WTC11 (cell line): ENCODE measurements around the gene TCF7. TPM values are rescaled to one million over a fixed set of nuclear protein-coding genes. Genes with fewer than 3 reads are reported as not detected.

Experiments used
- ATAC-seq: fragments of 200-7000 bp; cut with Tn5 transposase; 2 replicates; pipeline ENCODE4 v1.10.0; 2021; ENCODE audit warnings: mild to moderate bottlenecking, moderate library complexity
- CTCF ChIA-PET: fragments of 300-600 bp; sonication (Branson Sonifier 250); formaldehyde crosslinking; loops from one replicate; lab custom pipeline; 2021; ENCODE audit warnings: antibody characterized with exemption; lab: Charles Lee
- POLR2A ChIA-PET: fragments of 350-600 bp; sonication (Branson Sonifier 250); formaldehyde crosslinking; loops from one replicate; lab custom pipeline; 2021; ENCODE audit warnings: antibody characterized with exemption; lab: Charles Lee
- DNase-seq: peaks from one replicate; pipeline ENCODE4 v3.0.0; 2021; ENCODE audit warnings: low spot score
- H3K27ac Mint-ChIP-seq: 2 replicates; pipeline ENCODE4 v1.8.0; 2021; ENCODE audit warnings: mixed read lengths
- H3K27me3 Mint-ChIP-seq: 2 replicates; pipeline ENCODE4 v1.8.0; 2021; ENCODE audit warnings: low read depth, mild to moderate bottlenecking, moderate library complexity, mixed read lengths
- H3K36me3 Mint-ChIP-seq: 2 replicates; pipeline ENCODE4 v1.8.0; 2021; ENCODE audit warnings: mixed read lengths
- H3K4me1 Mint-ChIP-seq: 2 replicates; pipeline ENCODE4 v1.8.0; 2022; ENCODE audit warnings: mixed read lengths
- H3K4me3 Mint-ChIP-seq: 2 replicates; pipeline ENCODE4 v1.8.0; 2021; ENCODE audit warnings: mild to moderate bottlenecking, moderate library complexity, mixed read lengths
- H3K9me3 Mint-ChIP-seq: 2 replicates; pipeline ENCODE4 v1.8.0; 2021; ENCODE audit warnings: mixed read lengths
- ARID4B ChIP-seq: sonication (generic); formaldehyde crosslinking; IDR thresholded peaks from 2 replicates; pipeline ENCODE4 v1.8.0; 2023; ENCODE audit warnings: missing genetic modification reagents, mild to moderate bottlenecking, borderline replicate concordance
- ATF1 ChIP-seq: sonication (generic); formaldehyde crosslinking; IDR thresholded peaks from 2 replicates; pipeline ENCODE4 v1.8.1; 2023; ENCODE audit warnings: mild to moderate bottlenecking, moderate library complexity, missing genetic modification reagents
- CREB1 ChIP-seq: sonication (generic); formaldehyde crosslinking; IDR thresholded peaks from 2 replicates; pipeline ENCODE4 v1.8.0; 2023; ENCODE audit warnings: mild to moderate bottlenecking, missing genetic modification reagents
- CTCF ChIP-seq: fragments of 200-600 bp; IDR thresholded peaks from 2 replicates; pipeline ENCODE4 v1.8.0; 2022; ENCODE audit warnings: antibody characterized with exemption
- ELF4 ChIP-seq: sonication (generic); formaldehyde crosslinking; IDR thresholded peaks from 2 replicates; pipeline ENCODE4 v1.8.1; 2022; ENCODE audit warnings: low read depth, mild to moderate bottlenecking, moderate library complexity, missing genetic modification reagents
- ESRRA ChIP-seq: sonication (generic); formaldehyde crosslinking; IDR thresholded peaks from 2 replicates; pipeline ENCODE4 v1.8.1; 2022; ENCODE audit warnings: mild to moderate bottlenecking, missing genetic modification reagents, borderline replicate concordance
- IRF2 ChIP-seq: sonication (generic); formaldehyde crosslinking; IDR thresholded peaks from 2 replicates; pipeline ENCODE4 v1.8.0; 2022; ENCODE audit warnings: low read depth, missing genetic modification reagents, borderline replicate concordance
- KAT7 ChIP-seq: sonication (generic); formaldehyde crosslinking; IDR thresholded peaks from 2 replicates; pipeline ENCODE4 v1.8.1; 2023; ENCODE audit warnings: missing genetic modification reagents, mild to moderate bottlenecking, borderline replicate concordance
- TEAD1 ChIP-seq: sonication (generic); formaldehyde crosslinking; IDR thresholded peaks from 2 replicates; pipeline ENCODE4 v1.8.0; 2022; ENCODE audit warnings: mild to moderate bottlenecking, missing genetic modification reagents
- TP53 ChIP-seq: sonication (generic); formaldehyde crosslinking; IDR thresholded peaks from 2 replicates; pipeline ENCODE4 v1.8.1; 2023; ENCODE audit warnings: mild to moderate bottlenecking, missing genetic modification reagents
- ZNF121 ChIP-seq: sonication (generic); formaldehyde crosslinking; IDR thresholded peaks from 2 replicates; pipeline ENCODE4 v1.8.0; 2023; ENCODE audit warnings: missing genetic modification reagents
- ZNF138 ChIP-seq: sonication (generic); formaldehyde crosslinking; conservative IDR thresholded peaks from 2 replicates; pipeline ENCODE4 v1.8.1; 2022; ENCODE audit warnings: mild to moderate bottlenecking, moderate library complexity, missing genetic modification reagents
- ZNF281 ChIP-seq: sonication (generic); formaldehyde crosslinking; IDR thresholded peaks from 2 replicates; pipeline ENCODE4 v1.8.0; 2023; ENCODE audit warnings: mild to moderate bottlenecking, missing genetic modification reagents
- ZNF396 ChIP-seq: fragments of 250-450 bp; sonication (Bioruptor Pico); IDR thresholded peaks from 2 replicates; pipeline ENCODE4 v1.8.0; 2021; ENCODE audit warnings: mild to moderate bottlenecking, moderate library complexity, borderline replicate concordance
- total RNA-seq: library from RNA; stranded (reverse); gene quantifications from 3 replicates; pipeline ENCODE4 v1.2.3, GENCODE V29; 2021
- TF ChIP-seq, protein P1 (sequence below): sonication (generic); formaldehyde crosslinking; IDR thresholded peaks from 2 replicates; pipeline ENCODE4 v1.8.0; 2023; ENCODE audit warnings: missing genetic modification reagents
- TF ChIP-seq, protein P2 (sequence below): sonication (generic); formaldehyde crosslinking; IDR thresholded peaks from 2 replicates; pipeline ENCODE4 v1.8.1; 2022; ENCODE audit warnings: low read depth, missing genetic modification reagents, borderline replicate concordance

TCF7 gene
- total RNA-seq, 1 experiment from 2014 or later = 11.3 TPM

GRCh38 chr5:134101686-134102439, 12.6 kb upstream of the TCF7 start:
- TF ChIP-seq ZNF121 = 0 out of 2 replicates have a peak, but pooled peaks have one; percentile 46
- no peak for TF ChIP-seq ZNF396 (CRISPR knock-in tag)
- peak; percentile 85 for TF ChIP-seq CTCF
- H3K4me1 Mint-ChIP-seq = peaks cover 48% of the 10 kb centered on the region

DNA sequence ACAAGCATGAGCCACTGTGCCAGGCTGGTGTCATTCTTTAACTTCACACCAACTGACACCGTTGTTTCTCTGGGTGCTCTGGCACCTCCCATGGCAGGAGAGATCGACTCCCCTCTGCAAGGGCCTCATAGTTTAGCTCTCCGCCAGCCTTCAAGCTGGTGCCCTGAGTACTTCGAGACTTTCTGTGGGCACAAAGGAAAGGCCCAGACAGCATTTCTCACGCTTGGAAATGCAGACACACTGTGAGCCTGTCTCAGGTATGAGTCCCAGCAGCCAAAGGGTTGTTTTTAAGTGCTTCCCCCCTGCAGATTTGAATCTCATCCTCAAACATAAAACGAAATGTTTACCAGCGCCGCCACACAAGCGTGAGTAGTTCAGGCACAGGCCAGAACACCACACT, 11.1 kb upstream of the TCF7 start:
- Mint-ChIP-seq H3K36me3 (no peaks in the 10 kb centered on the region), H3K4me3 (no peak overlapping the region), H3K27me3 (peaks cover 39% of the 10 kb centered on the region), H3K9me3 (no peaks in the 10 kb centered on the region), H3K4me1 (peaks cover 41% of the 10 kb centered on the region), H3K27ac (no peak overlapping the region)
- no peak for TF ChIP-seq CREB1
- TF ChIP-seq TP53 (CRISPR knock-in tag) = no peak
- TF ChIP-seq, protein P1, sequence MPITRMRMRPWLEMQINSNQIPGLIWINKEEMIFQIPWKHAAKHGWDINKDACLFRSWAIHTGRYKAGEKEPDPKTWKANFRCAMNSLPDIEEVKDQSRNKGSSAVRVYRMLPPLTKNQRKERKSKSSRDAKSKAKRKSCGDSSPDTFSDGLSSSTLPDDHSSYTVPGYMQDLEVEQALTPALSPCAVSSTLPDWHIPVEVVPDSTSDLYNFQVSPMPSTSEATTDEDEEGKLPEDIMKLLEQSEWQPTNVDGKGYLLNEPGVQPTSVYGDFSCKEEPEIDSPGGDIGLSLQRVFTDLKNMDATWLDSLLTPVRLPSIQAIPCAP (CRISPR knock-in tag) = no peak
- TF ChIP-seq IRF2 = no peak
- TF ChIP-seq ZNF281 (CRISPR knock-in tag) = no peak
- no peak for TF ChIP-seq ARID4B
- TF ChIP-seq ZNF138 (CRISPR knock-in tag) = no peak
- TF ChIP-seq TEAD1 = no peak
- TF ChIP-seq ESRRA (CRISPR knock-in tag) = no peak
- TF ChIP-seq ELF4 = no peak
- TF ChIP-seq, protein P2, sequence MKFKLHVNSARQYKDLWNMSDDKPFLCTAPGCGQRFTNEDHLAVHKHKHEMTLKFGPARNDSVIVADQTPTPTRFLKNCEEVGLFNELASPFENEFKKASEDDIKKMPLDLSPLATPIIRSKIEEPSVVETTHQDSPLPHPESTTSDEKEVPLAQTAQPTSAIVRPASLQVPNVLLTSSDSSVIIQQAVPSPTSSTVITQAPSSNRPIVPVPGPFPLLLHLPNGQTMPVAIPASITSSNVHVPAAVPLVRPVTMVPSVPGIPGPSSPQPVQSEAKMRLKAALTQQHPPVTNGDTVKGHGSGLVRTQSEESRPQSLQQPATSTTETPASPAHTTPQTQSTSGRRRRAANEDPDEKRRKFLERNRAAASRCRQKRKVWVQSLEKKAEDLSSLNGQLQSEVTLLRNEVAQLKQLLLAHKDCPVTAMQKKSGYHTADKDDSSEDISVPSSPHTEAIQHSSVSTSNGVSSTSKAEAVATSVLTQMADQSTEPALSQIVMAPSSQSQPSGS (CRISPR knock-in tag) = no peak
- TF ChIP-seq ATF1 = no peak
- TF ChIP-seq KAT7 (CRISPR knock-in tag) = no peak
- POLR2A ChIA-PET = no interaction called here
- CTCF ChIA-PET = no interaction called here
- DNase-seq (no peak), ATAC-seq (no peak)

More at GRCh38 chr5:134101686-134102439, 12.6 kb upstream of the TCF7 start:
- no peaks in the 10 kb centered on the region for H3K9me3 Mint-ChIP-seq
- no peaks in the 10 kb centered on the region for H3K36me3 Mint-ChIP-seq
- peaks cover 52% of the 10 kb centered on the region for H3K27me3 Mint-ChIP-seq
- ATAC-seq (peak; percentile 73), DNase-seq (peak; percentile 87)
- no peak overlapping the region for H3K27ac Mint-ChIP-seq
- POLR2A ChIA-PET = no interaction called here
- CTCF ChIA-PET = interaction anchor here (0.8 to 4.6 kb wide), 14 partner anchors 10 to 485 kb away, joined by 3 to 68 read pairs (median 6); no protein-coding TSS in a partner anchor
- no peak overlapping the region; the same call in 1 of the 2 replicates for H3K4me3 Mint-ChIP-seq
